SU-DHL-6 (cell line): ENCODE data around the gene RBL1.

Experiments used
- H2AFZ ChIP-seq: fragments of 200-600 bp; sonication (generic); 2 replicates; pipeline ENCODE4 v1.6.1; 2014; ENCODE audit warnings: low read depth, mild to moderate bottlenecking, moderate library complexity, mixed read lengths, antibody characterized with exemption, low read length; ENCODE audit not compliant: severe bottlenecking
- H3F3A ChIP-seq: fragments of 200-600 bp; shearing (Covaris generic); 2 replicates; pipeline ENCODE4 v1.6.0; 2016; ENCODE audit warnings: antibody characterized with exemption, mild to moderate bottlenecking; ENCODE audit not compliant: insufficient read depth
- H3K27ac ChIP-seq: fragments of 200-600 bp; sonication (generic); 2 replicates; pipeline ENCODE4 v1.5.1; 2016; ENCODE audit warnings: low read depth, mild to moderate bottlenecking, low read length, moderate library complexity, mixed read lengths
- H3K27me3 ChIP-seq: fragments of 200-600 bp; sonication (generic), shearing (Covaris generic); 2 replicates; pipeline ENCODE4 v1.6.0; 2014; ENCODE audit warnings: mild to moderate bottlenecking, low read length
- H3K36me3 ChIP-seq: fragments of 200-600 bp; sonication (generic); 2 replicates; pipeline ENCODE4 v1.6.1; 2014; ENCODE audit warnings: mild to moderate bottlenecking, low read length, mixed read lengths
- H3K4me2 ChIP-seq: fragments of 300-600, 200-600 bp; shearing (Covaris generic), sonication (generic); 2 replicates; pipeline ENCODE4 v1.6.0; 2014; ENCODE audit warnings: low read length, low read depth, mild to moderate bottlenecking; ENCODE audit not compliant: poor library complexity, severe bottlenecking
- H3K4me3 ChIP-seq: fragments of 200-600 bp; sonication (generic); 2 replicates; pipeline ENCODE4 v1.5.1; 2014; ENCODE audit warnings: antibody characterized with exemption, low read length, mild to moderate bottlenecking, mixed read lengths; ENCODE audit not compliant: insufficient read depth, poor library complexity, severe bottlenecking
- H3K79me2 ChIP-seq: fragments of 200-600 bp; sonication (generic); 2 replicates; pipeline ENCODE4 v1.6.1; 2014; ENCODE audit warnings: mild to moderate bottlenecking, low read length, moderate library complexity; ENCODE audit not compliant: insufficient read depth
- H3K9ac ChIP-seq: fragments of 200-600 bp; sonication (generic); 2 replicates; pipeline ENCODE4 v1.7.0; 2014; ENCODE audit warnings: mild to moderate bottlenecking, low read length
- H3K9me2 ChIP-seq: fragments of 200-600 bp; sonication (generic); replicated peaks from 2 replicates; pipeline ENCODE4 v1.6.1; 2014; ENCODE audit warnings: low read length; ENCODE audit not compliant: insufficient read depth
- H3K9me3 ChIP-seq: fragments of 200-600 bp; sonication (generic); 2 replicates; pipeline ENCODE4 v1.6.1; 2014; ENCODE audit warnings: low read length, mixed read lengths; ENCODE audit not compliant: insufficient read depth
- H4K20me1 ChIP-seq: fragments of 200-600 bp; sonication (generic); 2 replicates; pipeline ENCODE4 v1.6.1; 2014; ENCODE audit warnings: low read depth, mild to moderate bottlenecking, antibody characterized with exemption, low read length, moderate library complexity, mixed read lengths
- CTCF ChIP-seq: fragments of 200-600 bp; sonication (generic); IDR thresholded peaks from one replicate; pipeline ENCODE4 v1.5.1; 2017; ENCODE audit warnings: antibody characterized with exemption, mild to moderate bottlenecking, low read length, moderate library complexity; ENCODE audit not compliant: insufficient read depth, poor library complexity, severe bottlenecking
- EZH2phosphoT487 ChIP-seq: fragments of 200-600 bp; sonication (generic), shearing (Covaris generic); conservative IDR thresholded peaks from 2 replicates; pipeline ENCODE4 v1.6.1; 2018; ENCODE audit warnings: mild to moderate bottlenecking, antibody characterized with exemption, low read length, moderate library complexity, mixed read lengths

RBL1 gene

GRCh38 chr20:37108676-37109075 lies 12.9 kb upstream of the RBL1 start:
- Histone ChIP-seq H3K36me3 (no peaks in the 10 kb centered on the region), H3K4me3 (no peak overlapping the region), H4K20me1 (no peaks in the 10 kb centered on the region), H3K27me3 (no peaks in the 10 kb centered on the region), H3K4me2 (no peak overlapping the region), H3K9ac (no peak overlapping the region), H3K9me3 (no peaks in the 10 kb centered on the region), H2AFZ (no peak overlapping the region), H3K79me2 (no peaks in the 10 kb centered on the region), H3K9me2 (no peaks in the 10 kb centered on the region), H3F3A (no peaks in the 10 kb centered on the region), H3K27ac (no peak overlapping the region)
- TF ChIP-seq EZH2phosphoT487 (no peak), CTCF (no peak)

- Histone ChIP-seq H3K4me3 (no peak overlapping the region), H3K36me3 (no peaks in the 10 kb centered on the region), H3F3A (0 out of 2 replicates have a peak, but pooled peaks cover 4% of the 10 kb centered on the region), H3K4me2 (no peak overlapping the region), H3K9me3 (no peaks in the 10 kb centered on the region), H3K9ac (no peak overlapping the region), H3K79me2 (no peaks in the 10 kb centered on the region), H3K27ac (no peak overlapping the region), H3K9me2 (no peaks in the 10 kb centered on the region), H3K27me3 (no peaks in the 10 kb centered on the region), H2AFZ (no peak overlapping the region), H4K20me1 (no peaks in the 10 kb centered on the region)
- no peak for TF ChIP-seq CTCF
- no peak for TF ChIP-seq EZH2phosphoT487
These were observed 6.8 kb upstream of the RBL1 start for GRCh38 chr20:37102571-37102970.

GRCh38 chr20:37096415-37097041 lies 731 bp upstream of the RBL1 start:
- peak overlapping the region; percentile 76 for H3K27ac ChIP-seq
- no peak for TF ChIP-seq EZH2phosphoT487
- TF ChIP-seq CTCF: no peak
- peak overlapping the region; percentile 63 for H3K4me3 ChIP-seq
- peaks cover 39% of the 10 kb centered on the region for H3K79me2 ChIP-seq
- H3K27me3 ChIP-seq: no peaks in the 10 kb centered on the region
- H3K9me2 ChIP-seq: no peaks in the 10 kb centered on the region
- H3K36me3 ChIP-seq: peaks cover 5% of the 10 kb centered on the region; the same call in 1 of the 2 replicates
- no peaks in the 10 kb centered on the region for H4K20me1 ChIP-seq
- peak overlapping the region; percentile 63 for H3K4me2 ChIP-seq
- H3F3A ChIP-seq: peaks cover 7% of the 10 kb centered on the region; the same call in 1 of the 2 replicates
- no peaks in the 10 kb centered on the region for H3K9me3 ChIP-seq
- H2AFZ ChIP-seq: peak overlapping the region; percentile 90
- peak overlapping the region; percentile 75 for H3K9ac ChIP-seq
